ENCODE data around the gene CACNB1.

CACNB1 gene
- 10.5 to 30.9 (median 16.5) reads per million in 9 experiments for total RNA-seq

- ATAC-seq (replicated peaks) (peak; percentile 23), DNase-seq (peak; percentile 34 to 37 (median 35))
- Mint-ChIP-seq H3K36me3 (ENCODE audit: insufficient read depth) (peaks cover 47% of the 10 kb centered on the region), H3K27me3 (no peaks in the 10 kb centered on the region), H3K9me3 (no peaks in the 10 kb centered on the region), H3K4me1 (ENCODE audit: low read depth in 2 of 2) (peaks cover 51 to 58% of the 10 kb centered on the region in 2 donors), H3K4me3 (peak within 1 kb of the TSS; percentile 83 to 93), H3K27ac (peak within 1 kb of the TSS; percentile 82 to 85)
Observed at GRCh38 chr17:39197380-39198185, at the start of gene CACNB1. Gene CACNB1, minus strand, starts transcription at chr17:39197669. Its CDS starts 174 bp downstream, at chr17:39197495.

GRCh38 chr17:39246274-39246673, 48.8 kb upstream of the CACNB1 start:
- DNase-seq (no peak), ATAC-seq (replicated peaks) (no peak)
- no peak overlapping the region for H3K27ac Mint-ChIP-seq
- no peaks in the 10 kb centered on the region for H3K27me3 Mint-ChIP-seq
- H3K36me3 Mint-ChIP-seq (ENCODE audit: insufficient read depth), result no peaks in the 10 kb centered on the region
- H3K4me3 Mint-ChIP-seq, result no peak overlapping the region
- no peaks in the 10 kb centered on the region for H3K9me3 Mint-ChIP-seq
- H3K4me1 Mint-ChIP-seq (ENCODE audit: low read depth in 2 of 2), result peaks cover 5 to 8% of the 10 kb centered on the region in 2 donors

DNA sequence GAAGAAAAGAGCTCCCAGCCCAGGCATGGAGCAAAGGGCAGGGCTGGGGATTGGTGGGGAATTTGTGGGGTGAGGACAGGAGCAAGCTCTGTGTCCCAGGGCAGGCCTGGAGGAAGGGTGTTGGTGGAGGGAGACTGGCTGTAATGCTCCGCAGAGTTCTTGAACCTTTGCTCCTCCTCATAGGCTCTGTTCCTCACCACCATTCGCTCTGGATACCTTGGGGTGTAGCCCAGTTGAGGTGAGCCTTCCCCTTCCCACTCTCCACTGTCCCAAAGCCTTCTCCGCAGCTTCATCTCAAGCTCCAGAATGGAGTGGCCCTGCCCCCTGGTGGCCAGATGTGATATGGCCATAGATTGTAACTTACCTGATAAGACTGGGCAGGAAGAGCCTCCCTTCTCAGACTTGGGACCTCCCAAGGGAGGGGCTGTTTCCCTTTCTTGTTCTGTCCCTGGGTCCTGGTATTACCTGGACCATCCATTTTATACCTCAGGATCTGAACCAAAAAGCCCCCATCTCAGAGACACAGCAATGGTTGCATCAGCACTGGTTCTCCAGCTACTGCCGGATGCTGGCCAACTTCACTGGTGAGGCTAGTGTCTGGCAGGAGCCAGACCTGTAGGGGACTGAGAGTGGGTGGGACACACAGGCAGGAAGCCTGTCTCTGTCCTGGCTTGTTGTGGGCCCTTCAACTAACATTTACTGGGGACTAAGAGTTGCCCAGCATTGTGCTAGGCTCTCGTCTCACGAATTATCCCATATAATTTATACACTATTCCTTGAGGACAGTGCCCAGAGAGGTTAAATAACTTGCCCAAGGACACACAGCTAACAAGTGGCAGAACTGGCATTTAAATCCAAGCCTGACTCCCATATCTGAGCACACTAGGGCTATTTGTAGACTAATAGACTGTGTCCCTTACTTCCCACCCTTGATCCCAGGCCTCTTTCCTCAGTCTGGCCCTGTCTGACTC, 47.4 kb upstream of the CACNB1 start:
- DNase-seq, result peak; percentile 84 to 91 (median 87)
- Mint-ChIP-seq H3K27me3 (no peaks in the 10 kb centered on the region), H3K9me3 (no peaks in the 10 kb centered on the region), H3K27ac (no peak overlapping the region), H3K4me1 (ENCODE audit: low read depth in 2 of 2) (peaks cover 7 to 9% of the 10 kb centered on the region in 2 donors), H3K4me3 (peak overlapping the region in 1 of 2 donors; percentile 47), H3K36me3 (ENCODE audit: insufficient read depth) (no peaks in the 10 kb centered on the region)
- peak; percentile 93 for ATAC-seq (replicated peaks)

- no peak for DNase-seq
- H3K4me1 Mint-ChIP-seq (ENCODE audit: low read depth in 2 of 2), result peaks cover 12 to 16% of the 10 kb centered on the region in 2 donors
Observed at GRCh38 chr17:39244016-39244599, 46.6 kb upstream of the CACNB1 start.

GRCh38 chr17:39243155-39243554, 45.7 kb upstream of the CACNB1 start:
- no peaks in the 10 kb centered on the region for H3K9me3 Mint-ChIP-seq
- no peaks in the 10 kb centered on the region for H3K27me3 Mint-ChIP-seq
- DNase-seq (no peak), ATAC-seq (replicated peaks) (no peak)
- peaks cover 20 to 25% of the 10 kb centered on the region in 2 donors for H3K4me1 Mint-ChIP-seq (ENCODE audit: low read depth in 2 of 2)
- peak overlapping the region in 1 of 2 donors; percentile 22 for H3K27ac Mint-ChIP-seq
- H3K4me3 Mint-ChIP-seq, result peak overlapping the region in 1 of 2 donors; percentile 13
- H3K36me3 Mint-ChIP-seq (ENCODE audit: insufficient read depth), result peaks cover 3% of the 10 kb centered on the region

More at GRCh38 chr17:39244016-39244599, 46.6 kb upstream of the CACNB1 start:
- H3K9me3 Mint-ChIP-seq, result no peaks in the 10 kb centered on the region
- no peak overlapping the region for H3K27ac Mint-ChIP-seq
- H3K36me3 Mint-ChIP-seq (ENCODE audit: insufficient read depth), result no peaks in the 10 kb centered on the region
- no peaks in the 10 kb centered on the region for H3K27me3 Mint-ChIP-seq
- no peak for ATAC-seq (replicated peaks)
- H3K4me3 Mint-ChIP-seq, result peak overlapping the region in 1 of 2 donors; percentile 47

DNA sequence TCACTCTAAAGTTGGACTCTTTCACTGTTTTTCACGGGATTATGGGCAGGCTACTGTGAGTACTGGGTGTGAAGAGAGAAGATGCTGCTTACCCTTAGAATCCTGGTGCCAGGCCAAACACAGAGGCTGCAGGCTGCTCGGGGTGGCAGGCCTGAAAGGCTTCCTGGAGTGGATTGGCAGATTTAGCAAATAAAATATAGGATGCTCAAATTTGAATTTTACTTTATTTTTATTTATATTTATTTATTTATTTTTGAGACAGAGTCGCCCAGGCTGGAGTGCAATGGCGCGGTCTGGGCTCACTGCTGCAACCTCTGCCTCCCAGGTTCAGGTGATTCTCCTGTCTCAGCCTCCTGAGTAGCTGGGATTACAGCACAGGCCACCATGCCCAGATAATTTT, 43.2 kb upstream of the CACNB1 start:
- ATAC-seq (replicated peaks), result no peak
- H3K36me3 Mint-ChIP-seq (ENCODE audit: insufficient read depth), result peaks cover 3% of the 10 kb centered on the region
- H3K27ac Mint-ChIP-seq, result no peak overlapping the region
- no peaks in the 10 kb centered on the region for H3K9me3 Mint-ChIP-seq
- H3K4me3 Mint-ChIP-seq, result no peak overlapping the region
- DNase-seq, result no peak
- H3K4me1 Mint-ChIP-seq (ENCODE audit: low read depth in 2 of 2), result peaks cover 27 to 34% of the 10 kb centered on the region in 2 donors
- H3K27me3 Mint-ChIP-seq, result no peaks in the 10 kb centered on the region

DNA sequence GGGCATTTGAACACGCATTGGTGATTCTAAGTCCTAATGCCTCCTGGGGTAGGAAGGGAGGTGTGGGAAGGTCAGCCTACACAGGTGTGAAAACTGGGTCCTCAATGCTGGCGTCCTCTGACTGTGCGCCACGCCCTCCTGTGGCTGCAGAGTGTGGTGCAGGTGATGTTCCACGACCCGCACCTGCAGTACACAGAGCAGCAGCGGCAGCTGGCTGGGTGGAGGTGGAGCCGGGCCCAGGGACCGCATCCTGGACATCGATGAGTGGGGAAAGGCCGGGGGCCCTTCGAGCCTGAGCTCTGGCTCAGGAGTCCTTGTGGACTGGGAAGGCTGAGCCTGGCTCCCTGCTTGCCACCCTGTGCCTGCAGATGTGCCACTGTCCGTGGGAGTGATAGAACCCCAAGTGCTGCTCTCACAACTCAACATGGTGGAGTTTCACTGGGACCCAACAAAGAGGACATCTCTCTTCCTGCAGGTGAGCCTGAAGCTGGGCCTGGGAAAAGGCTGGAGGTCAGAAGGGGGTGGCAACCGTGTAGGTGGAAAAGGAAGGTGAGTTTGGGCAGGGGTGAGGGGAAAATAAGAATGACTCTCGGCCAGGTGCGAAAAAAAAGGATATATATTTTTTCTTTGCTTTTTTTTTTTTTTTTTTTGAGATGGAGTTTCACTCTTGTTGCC, 42.3 kb upstream of the CACNB1 start:
- Mint-ChIP-seq H3K4me1 (ENCODE audit: low read depth in 2 of 2) (peaks cover 27 to 37% of the 10 kb centered on the region in 2 donors), H3K27ac (peak overlapping the region; percentile 95), H3K4me3 (peak overlapping the region; percentile 28 to 87), H3K27me3 (no peaks in the 10 kb centered on the region), H3K9me3 (no peaks in the 10 kb centered on the region), H3K36me3 (ENCODE audit: insufficient read depth) (peaks cover 3% of the 10 kb centered on the region)
- ATAC-seq (replicated peaks) (peak; percentile 36), DNase-seq (peak; percentile 67 to 70 (median 67))

- H3K36me3 Mint-ChIP-seq (ENCODE audit: insufficient read depth), result peaks cover 3% of the 10 kb centered on the region
- peaks cover 24 to 30% of the 10 kb centered on the region in 2 donors for H3K4me1 Mint-ChIP-seq (ENCODE audit: low read depth in 2 of 2)
- DNase-seq (peak; percentile 75 to 83 (median 81)), ATAC-seq (replicated peaks) (peak; percentile 91)
- peak overlapping the region; percentile 76 to 87 for H3K4me3 Mint-ChIP-seq
- H3K27me3 Mint-ChIP-seq, result no peaks in the 10 kb centered on the region
- H3K27ac Mint-ChIP-seq, result peak overlapping the region; percentile 95
- H3K9me3 Mint-ChIP-seq, result no peaks in the 10 kb centered on the region
Observed at GRCh38 chr17:39238311-39238972, 41.0 kb upstream of the CACNB1 start.

DNA sequence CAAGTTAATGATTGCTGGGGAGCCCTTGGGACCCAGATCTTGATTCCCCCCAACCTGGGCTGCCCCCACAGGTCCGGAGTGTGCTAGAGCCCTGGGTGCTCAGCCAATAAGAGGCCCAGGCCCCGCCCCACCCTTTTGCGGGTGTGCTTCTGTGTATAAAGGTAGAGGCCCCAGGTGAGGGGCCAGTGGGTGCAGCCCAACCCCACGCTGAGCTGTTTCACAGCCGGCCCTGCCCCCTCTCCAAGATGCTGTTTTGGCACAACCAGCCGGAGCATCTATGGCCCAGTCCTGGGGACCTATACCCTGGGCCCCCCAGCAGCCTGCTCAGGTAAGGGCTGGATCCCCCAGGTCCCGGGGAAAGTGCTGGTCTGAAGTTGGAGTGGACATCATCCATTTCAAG, 40.1 kb upstream of the CACNB1 start:
- Mint-ChIP-seq H3K4me1 (ENCODE audit: low read depth in 2 of 2) (peaks cover 24 to 30% of the 10 kb centered on the region in 2 donors), H3K4me3 (no peak overlapping the region), H3K27ac (peak overlapping the region; percentile 95), H3K9me3 (no peaks in the 10 kb centered on the region), H3K27me3 (no peaks in the 10 kb centered on the region), H3K36me3 (ENCODE audit: insufficient read depth) (peaks cover 3% of the 10 kb centered on the region)
- no peak for DNase-seq
- no peak for ATAC-seq (replicated peaks)

DNA sequence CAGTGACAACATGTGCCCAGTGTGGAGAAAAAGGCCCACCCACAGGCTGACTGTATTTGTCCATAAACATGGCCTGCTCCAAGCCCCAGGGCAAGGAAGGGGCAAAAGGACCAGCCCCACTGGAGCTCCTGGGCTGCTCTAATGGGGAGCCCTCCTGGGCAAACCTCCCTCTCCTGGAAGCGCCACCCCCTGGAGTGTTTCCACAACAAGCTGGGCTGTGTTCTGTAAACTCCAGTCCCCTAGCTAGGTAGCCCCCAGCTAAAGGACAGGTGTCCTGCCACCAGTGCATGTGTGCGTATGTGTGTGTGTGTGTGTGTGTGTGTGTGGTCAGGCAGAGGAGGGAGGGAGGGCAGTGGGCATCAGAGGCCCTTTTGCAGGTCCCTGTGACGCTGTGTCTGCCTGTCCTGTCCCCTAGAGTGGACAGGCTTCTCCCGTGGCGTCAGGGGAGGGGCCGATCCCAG, 39.5 kb upstream of the CACNB1 start:
- peak overlapping the region; percentile 95 for H3K27ac Mint-ChIP-seq
- no peak for DNase-seq

GRCh38 chr17:39236450-39236927, 39.0 kb upstream of the CACNB1 start:
- Mint-ChIP-seq H3K4me1 (ENCODE audit: low read depth in 2 of 2) (peaks cover 33 to 40% of the 10 kb centered on the region in 2 donors), H3K4me3 (no peak overlapping the region), H3K27me3 (peaks cover 9 to 11% of the 10 kb centered on the region in 2 donors), H3K36me3 (ENCODE audit: insufficient read depth) (peaks cover 3% of the 10 kb centered on the region), H3K9me3 (no peaks in the 10 kb centered on the region), H3K27ac (peak overlapping the region; percentile 65 to 80)
- ATAC-seq (replicated peaks) (no peak), DNase-seq (no peak)

More for the DNA sequence above, 39.5 kb upstream of the CACNB1 start:
- no peak for ATAC-seq (replicated peaks)
- peaks cover 3% of the 10 kb centered on the region for H3K36me3 Mint-ChIP-seq (ENCODE audit: insufficient read depth)
- H3K4me1 Mint-ChIP-seq (ENCODE audit: low read depth in 2 of 2), result peaks cover 28 to 35% of the 10 kb centered on the region in 2 donors
- H3K4me3 Mint-ChIP-seq, result no peak overlapping the region
- H3K9me3 Mint-ChIP-seq, result no peaks in the 10 kb centered on the region
- H3K27me3 Mint-ChIP-seq, result peaks cover 4 to 6% of the 10 kb centered on the region in 2 donors
